ENCODE measurements around the gene GOT1.

- no peak for TF ChIP-seq CTCF (IDR thresholded peaks at IDR 0.05 in 8 of 11, conservative IDR thresholded peaks at IDR 0.05 in 3 of 11)
- TF ChIP-seq POLR2A (IDR thresholded peaks at IDR 0.05) = no peak
These were observed 82.8 kb downstream of the GOT1 start for GRCh38 chr10:99347672-99348071.
